Astrocyte (in vitro differentiated cells and primary cell): ENCODE data around the gene TSPAN2. TPM values are rescaled to one million over a fixed set of nuclear protein-coding genes. Genes with fewer than 3 reads are reported as not detected.
A peak's percentile ranks its signal among the peaks of the same experiment; 100 is the strongest.

Experiments used
- DNase-seq: peaks from one replicate; pipeline ENCODE4 v3.0.0-alpha.2; 2010; ENCODE audit warnings: low read depth
- FAIRE-seq: peaks from 2 replicates; lab custom pipeline; 2011; peaks lifted over from hg19 to GRCh38; lab: Jason Lieb, UNC
- H2AFZ ChIP-seq: 2 replicates; pipeline ENCODE4 v1.6.0; 2012; ENCODE audit warnings: low read depth, low read length, inconsistent platforms
- H3K27ac ChIP-seq: 2 replicates; pipeline ENCODE4 v1.5.1; 2011; ENCODE audit warnings: low read depth, low read length, inconsistent platforms
- H3K27me3 ChIP-seq: 2 replicates; pipeline ENCODE4 v1.6.0; 2011; ENCODE audit warnings: low read length, inconsistent platforms; ENCODE audit not compliant: insufficient read depth
- H3K36me3 ChIP-seq: 2 replicates; pipeline ENCODE4 v1.5.1; 2011; ENCODE audit warnings: low read length, inconsistent platforms; ENCODE audit not compliant: insufficient read depth
- H3K4me1 ChIP-seq: 2 replicates; pipeline ENCODE4 v1.5.1; 2011; ENCODE audit warnings: low read length, inconsistent platforms; ENCODE audit not compliant: insufficient read depth
- H3K4me2 ChIP-seq: 2 replicates; pipeline ENCODE4 v1.6.0; 2012; ENCODE audit warnings: low read length, inconsistent platforms
- H3K4me3 ChIP-seq: 2 replicates; pipeline ENCODE4 v1.5.1; 2011; ENCODE audit warnings: low read depth, mild to moderate bottlenecking, low read length, inconsistent platforms; ENCODE audit not compliant: insufficient read depth
- H3K79me2 ChIP-seq: 2 replicates; pipeline ENCODE4 v1.6.0; 2012; ENCODE audit warnings: mild to moderate bottlenecking, low read length, inconsistent platforms; ENCODE audit not compliant: insufficient read depth
- H3K9ac ChIP-seq: 2 replicates; pipeline ENCODE4 v1.6.0; 2012; ENCODE audit warnings: mild to moderate bottlenecking, low read length, inconsistent platforms
- H3K9me3 ChIP-seq: 2 replicates; pipeline ENCODE4 v1.5.1; 2012; ENCODE audit warnings: low read depth, mild to moderate bottlenecking, low read length, inconsistent platforms; ENCODE audit not compliant: insufficient read depth
- H4K20me1 ChIP-seq: 2 replicates; pipeline ENCODE4 v1.6.0; 2012; ENCODE audit warnings: low read length, inconsistent platforms; ENCODE audit not compliant: insufficient read depth
- H3K27ac Mint-ChIP-seq: one replicate; pipeline ENCODE4 v1.8.0; 2021; ENCODE audit warnings: mild to moderate bottlenecking, mixed read lengths; ENCODE audit not compliant: unreplicated experiment
- H3K27me3 Mint-ChIP-seq: one replicate; pipeline ENCODE4 v1.8.0; 2021; ENCODE audit warnings: low read depth, mixed read lengths; ENCODE audit not compliant: unreplicated experiment
- H3K36me3 Mint-ChIP-seq: one replicate; pipeline ENCODE4 v1.8.0; 2021; ENCODE audit warnings: low read depth, mixed read lengths; ENCODE audit not compliant: unreplicated experiment
- H3K4me1 Mint-ChIP-seq: one replicate; pipeline ENCODE4 v1.8.0; 2021; ENCODE audit warnings: low read depth, mixed read lengths; ENCODE audit not compliant: unreplicated experiment
- H3K4me3 Mint-ChIP-seq: one replicate; pipeline ENCODE4 v1.8.0; 2021; ENCODE audit warnings: mild to moderate bottlenecking, moderate library complexity, mixed read lengths; ENCODE audit not compliant: unreplicated experiment
- H3K9me3 Mint-ChIP-seq: one replicate; pipeline ENCODE4 v1.8.0; 2021; ENCODE audit warnings: mild to moderate bottlenecking, mixed read lengths; ENCODE audit not compliant: unreplicated experiment
- CTCF ChIP-seq: IDR thresholded peaks from 2 replicates; pipeline ENCODE4 v1.5.1; 2011; ENCODE audit warnings: low read depth, mild to moderate bottlenecking, inconsistent platforms, low read length, moderate library complexity; ENCODE audit not compliant: insufficient read depth
- EZH2 ChIP-seq: IDR thresholded peaks from 2 replicates; pipeline ENCODE4 v1.6.1; 2012; ENCODE audit warnings: mild to moderate bottlenecking, low read length, inconsistent platforms; ENCODE audit not compliant: insufficient read depth
- total RNA-seq: library from RNA; stranded (reverse); gene quantifications from 2 replicates; pipeline ENCODE4 v1.2.1, GENCODE V29; 2021

The TSPAN2 gene
- total RNA-seq, 1 donor from 2014 or later = 23.7 TPM

- H3K4me3 Mint-ChIP-seq = no peak overlapping the region
- no peaks in the 10 kb centered on the region for H3K27me3 Mint-ChIP-seq
- peaks cover 43% of the 10 kb centered on the region for H3K4me1 Mint-ChIP-seq
Measured at GRCh38 chr1:115137191-115137590, 47.9 kb upstream of the TSPAN2 start.

GRCh38 chr1:115136706-115137105 lies 47.4 kb upstream of the TSPAN2 start:
- no peak overlapping the region for H2AFZ ChIP-seq
- H3K27ac ChIP-seq = peak overlapping the region; percentile 90
- peaks cover 43% of the 10 kb centered on the region for H3K4me1 Mint-ChIP-seq
- no peaks in the 10 kb centered on the region for H3K36me3 Mint-ChIP-seq
- peaks cover 46% of the 10 kb centered on the region for H3K4me1 ChIP-seq
- H3K9ac ChIP-seq = no peak overlapping the region
- peak overlapping the region; percentile 70 for H3K4me2 ChIP-seq
- no peaks in the 10 kb centered on the region for H3K79me2 ChIP-seq
- no peaks in the 10 kb centered on the region for H3K27me3 Mint-ChIP-seq
- no peaks in the 10 kb centered on the region for H4K20me1 ChIP-seq
- no peak overlapping the region for H3K4me3 ChIP-seq
- H3K27ac Mint-ChIP-seq = peak overlapping the region; percentile 16
- peaks cover 1% of the 10 kb centered on the region for H3K9me3 Mint-ChIP-seq
- no peaks in the 10 kb centered on the region for H3K27me3 ChIP-seq
- no peaks in the 10 kb centered on the region for H3K36me3 ChIP-seq
- no peak for DNase-seq
- no peak overlapping the region for H3K4me3 Mint-ChIP-seq
- FAIRE-seq = no peak
- H3K9me3 ChIP-seq = no peaks in the 10 kb centered on the region
- no peak for TF ChIP-seq EZH2
- TF ChIP-seq CTCF = no peak

More at GRCh38 chr1:115137191-115137590, 47.9 kb upstream of the TSPAN2 start:
- Mint-ChIP-seq H3K36me3 (no peaks in the 10 kb centered on the region), H3K9me3 (peaks cover 1% of the 10 kb centered on the region), H3K27ac (no peak overlapping the region)
- H3K79me2 ChIP-seq = no peaks in the 10 kb centered on the region
- no peak overlapping the region for H2AFZ ChIP-seq
- H3K9me3 ChIP-seq = no peaks in the 10 kb centered on the region
- FAIRE-seq (peak; percentile 13), DNase-seq (no peak)
- TF ChIP-seq EZH2 (no peak), CTCF (no peak)
- H3K4me1 ChIP-seq = peaks cover 46% of the 10 kb centered on the region
- no peaks in the 10 kb centered on the region for H3K27me3 ChIP-seq
- no peak overlapping the region for H3K9ac ChIP-seq
- no peaks in the 10 kb centered on the region for H3K36me3 ChIP-seq
- H3K4me3 ChIP-seq = no peak overlapping the region
- H3K4me2 ChIP-seq = no peak overlapping the region
- H3K27ac ChIP-seq = no peak overlapping the region
- H4K20me1 ChIP-seq = no peaks in the 10 kb centered on the region

GRCh38 chr1:115136106-115136505 lies 46.8 kb upstream of the TSPAN2 start:
- Histone ChIP-seq H3K4me3 (no peak overlapping the region), H3K36me3 (no peaks in the 10 kb centered on the region), H3K4me1 (peaks cover 46% of the 10 kb centered on the region), H3K27me3 (no peaks in the 10 kb centered on the region), H3K9me3 (no peaks in the 10 kb centered on the region), H2AFZ (no peak overlapping the region), H3K27ac (peak overlapping the region; percentile 90), H3K4me2 (peak overlapping the region; percentile 70), H3K79me2 (no peaks in the 10 kb centered on the region), H3K9ac (peak overlapping the region; percentile 71), H4K20me1 (no peaks in the 10 kb centered on the region)
- TF ChIP-seq CTCF (no peak), EZH2 (no peak)
- Mint-ChIP-seq H3K4me1 (peaks cover 43% of the 10 kb centered on the region), H3K36me3 (no peaks in the 10 kb centered on the region), H3K4me3 (no peak overlapping the region), H3K27ac (no peak overlapping the region), H3K9me3 (peaks cover 1% of the 10 kb centered on the region), H3K27me3 (no peaks in the 10 kb centered on the region)
- FAIRE-seq = peak; percentile 32
- peak; percentile 39 for DNase-seq
